ENCODE measurements around the gene SMPDL3A. TPM values are rescaled to one million over a fixed set of nuclear protein-coding genes. Genes with fewer than 3 reads are reported as not detected.

Gene SMPDL3A
- total and polyA plus RNA-seq, 2 of the 8 experiments (the other 6 are each of a cell fraction or from before 2014, with no cell fraction given) = 3.5 to 3.9 TPM

GRCh38 chr6:122797537-122797936 lies 8.5 kb downstream of the SMPDL3A start (continued):
- TF ChIP-seq CHD1 (IDR thresholded peaks at IDR 0.05; ENCODE audit: low read depth, low read length) = no peak
- TF ChIP-seq POLR2A (IDR thresholded peaks at IDR 0.05; ENCODE audit: control extremely low read depth in 1 of 2, low read depth in 2 of 2, low read length in 2 of 2) = no peak
- no peak for TF ChIP-seq TAF7 (optimal IDR thresholded peaks at IDR 0.05; ENCODE audit: borderline replicate concordance, low read depth, low read length)

Measured in H1 (cell line).